ENCODE data around the gene IFT80.

Gene IFT80

DNA sequence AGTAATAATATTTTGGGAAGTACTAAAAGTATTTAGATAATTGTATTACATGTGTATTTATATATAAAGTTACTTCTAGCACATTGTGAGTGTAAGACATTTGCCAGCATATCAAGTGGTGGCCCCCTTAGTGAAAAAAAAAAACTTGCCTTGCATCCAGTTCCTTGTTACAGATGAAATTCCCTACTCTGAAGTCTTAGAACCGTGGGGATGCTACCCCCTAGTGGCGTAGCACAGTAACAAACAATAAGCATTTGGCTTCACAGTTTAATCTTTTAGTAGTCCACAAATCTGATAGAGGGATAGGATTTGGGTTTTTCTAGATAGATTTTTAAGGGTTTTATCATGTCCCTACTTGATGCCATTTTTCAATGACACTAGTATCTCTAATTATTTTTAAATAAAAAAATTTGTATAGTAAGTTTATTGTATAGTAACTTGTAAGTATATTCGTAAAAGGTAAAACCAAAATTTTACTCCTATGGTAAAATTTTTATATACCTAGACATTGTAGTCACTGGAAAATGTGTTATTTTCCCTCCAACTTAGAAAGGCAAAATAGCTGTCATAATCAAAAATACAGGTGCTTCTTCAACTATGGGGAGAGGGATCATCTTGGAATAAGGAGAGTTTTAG lies 14.7 kb upstream of the IFT80 start:
- Histone ChIP-seq H3K23ac (ENCODE audit: low read length in 2 of 2) (no peak overlapping the region), H3K36me3 (ENCODE audit: control insufficient read depth in 1 of 2, insufficient read depth in 2 of 2, low read depth in 1 of 2, low read length in 2 of 2) (peaks cover 6 to 66% of the 10 kb centered on the region in 2 experiments), H4K91ac (ENCODE audit: low read length) (no peak overlapping the region), H2AFZ (ENCODE audit: low read depth, low read length) (no peak overlapping the region), H3K27ac (ENCODE audit: low read length, poor library complexity, severe bottlenecking) (no peak overlapping the region), H2BK5ac (ENCODE audit: low read depth, low read length, poor library complexity, severe bottlenecking) (no peak overlapping the region), H3K18ac (ENCODE audit: low read depth in 1 of 2, low read length in 2 of 2) (no peak overlapping the region), H4K8ac (ENCODE audit: low read length) (no peak overlapping the region), H2BK120ac (ENCODE audit: low read depth, low read length) (no peak overlapping the region), H3K79me1 (replicated peaks; ENCODE audit: low read length, poor library complexity, severe bottlenecking) (peaks cover 5% of the 10 kb centered on the region), H3K14ac (ENCODE audit: low read length in 2 of 2) (no peak overlapping the region), H2BK12ac (ENCODE audit: low read length in 2 of 2) (no peak overlapping the region), H3K4me3 (ENCODE audit: insufficient read depth in 1 of 2, low read depth in 1 of 2, low read length in 2 of 2) (no peak overlapping the region), H3K4me2 (ENCODE audit: low read length, poor library complexity, severe bottlenecking) (no peak overlapping the region), H3K9me3 (ENCODE audit: control insufficient read depth, low read length) (no peaks in the 10 kb centered on the region), H2AK5ac (ENCODE audit: low read length, severe bottlenecking) (no peak overlapping the region), H3K9ac (ENCODE audit: low read length) (no peak overlapping the region), H3K4ac (ENCODE audit: low read depth in 1 of 2, low read length in 2 of 2) (no peak overlapping the region), H2BK15ac (ENCODE audit: low read depth, poor library complexity, severe bottlenecking) (no peak overlapping the region), H3K4me1 (ENCODE audit: control insufficient read depth, insufficient read depth, low read depth, low read length) (no peaks in the 10 kb centered on the region), H3K27me3 (ENCODE audit: control insufficient read depth in 1 of 2, insufficient read depth in 1 of 2, low read length in 2 of 2) (no peaks in the 10 kb centered on the region)
- peak; percentile 87 for DNase-seq
- 22% methylated on average over 2 of the region's 3 CpGs for WGBS

DNA sequence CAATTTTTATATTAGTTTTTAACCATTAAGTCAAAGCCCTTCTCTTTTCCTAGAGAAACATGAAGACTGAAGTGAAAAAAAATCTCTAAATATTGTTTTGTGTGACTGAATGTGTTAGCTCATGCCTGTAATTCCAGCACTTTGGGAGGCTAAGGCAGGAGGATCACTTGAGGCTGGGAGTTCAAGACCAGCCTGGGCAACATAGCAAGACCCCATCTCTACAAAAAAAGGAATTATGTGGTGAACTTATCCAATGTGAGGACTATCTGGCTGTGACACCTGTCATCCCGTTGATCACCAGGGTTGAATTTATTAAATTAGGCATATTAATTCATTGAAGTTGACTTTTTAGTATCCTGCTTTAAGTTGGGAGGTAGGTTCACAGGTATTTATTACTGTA lies 13.5 kb upstream of the IFT80 start:
- Histone ChIP-seq H3K36me3 (ENCODE audit: control insufficient read depth in 1 of 2, insufficient read depth in 2 of 2, low read depth in 1 of 2, low read length in 2 of 2) (peaks cover 6 to 60% of the 10 kb centered on the region in 2 experiments), H3K27me3 (ENCODE audit: control insufficient read depth in 1 of 2, insufficient read depth in 1 of 2, low read length in 2 of 2) (no peaks in the 10 kb centered on the region), H3K4ac (ENCODE audit: low read depth in 1 of 2, low read length in 2 of 2) (no peak overlapping the region), H3K4me2 (ENCODE audit: low read length, poor library complexity, severe bottlenecking) (no peak overlapping the region), H2AK5ac (ENCODE audit: low read length, severe bottlenecking) (no peak overlapping the region), H3K4me3 (ENCODE audit: insufficient read depth in 1 of 2, low read depth in 1 of 2, low read length in 2 of 2) (no peak overlapping the region), H2BK15ac (ENCODE audit: low read depth, poor library complexity, severe bottlenecking) (no peak overlapping the region), H2BK120ac (ENCODE audit: low read depth, low read length) (no peak overlapping the region), H4K91ac (ENCODE audit: low read length) (no peak overlapping the region), H2BK5ac (ENCODE audit: low read depth, low read length, poor library complexity, severe bottlenecking) (no peak overlapping the region), H3K23ac (ENCODE audit: low read length in 2 of 2) (no peak overlapping the region), H3K18ac (ENCODE audit: low read depth in 1 of 2, low read length in 2 of 2) (no peak overlapping the region), H3K9me3 (ENCODE audit: control insufficient read depth, low read length) (no peaks in the 10 kb centered on the region), H2BK12ac (ENCODE audit: low read length in 2 of 2) (no peak overlapping the region), H3K79me1 (replicated peaks; ENCODE audit: low read length, poor library complexity, severe bottlenecking) (peaks cover 4% of the 10 kb centered on the region), H3K4me1 (ENCODE audit: control insufficient read depth, insufficient read depth, low read depth, low read length) (no peaks in the 10 kb centered on the region), H3K9ac (ENCODE audit: low read length) (no peak overlapping the region), H4K8ac (ENCODE audit: low read length) (no peak overlapping the region), H3K14ac (ENCODE audit: low read length in 2 of 2) (no peak overlapping the region), H2AFZ (ENCODE audit: low read depth, low read length) (no peak overlapping the region), H3K27ac (ENCODE audit: low read length, poor library complexity, severe bottlenecking) (no peak overlapping the region)
- 92% methylated on average over 1 of the region's 1 CpG for WGBS
- no peak for DNase-seq

DNA sequence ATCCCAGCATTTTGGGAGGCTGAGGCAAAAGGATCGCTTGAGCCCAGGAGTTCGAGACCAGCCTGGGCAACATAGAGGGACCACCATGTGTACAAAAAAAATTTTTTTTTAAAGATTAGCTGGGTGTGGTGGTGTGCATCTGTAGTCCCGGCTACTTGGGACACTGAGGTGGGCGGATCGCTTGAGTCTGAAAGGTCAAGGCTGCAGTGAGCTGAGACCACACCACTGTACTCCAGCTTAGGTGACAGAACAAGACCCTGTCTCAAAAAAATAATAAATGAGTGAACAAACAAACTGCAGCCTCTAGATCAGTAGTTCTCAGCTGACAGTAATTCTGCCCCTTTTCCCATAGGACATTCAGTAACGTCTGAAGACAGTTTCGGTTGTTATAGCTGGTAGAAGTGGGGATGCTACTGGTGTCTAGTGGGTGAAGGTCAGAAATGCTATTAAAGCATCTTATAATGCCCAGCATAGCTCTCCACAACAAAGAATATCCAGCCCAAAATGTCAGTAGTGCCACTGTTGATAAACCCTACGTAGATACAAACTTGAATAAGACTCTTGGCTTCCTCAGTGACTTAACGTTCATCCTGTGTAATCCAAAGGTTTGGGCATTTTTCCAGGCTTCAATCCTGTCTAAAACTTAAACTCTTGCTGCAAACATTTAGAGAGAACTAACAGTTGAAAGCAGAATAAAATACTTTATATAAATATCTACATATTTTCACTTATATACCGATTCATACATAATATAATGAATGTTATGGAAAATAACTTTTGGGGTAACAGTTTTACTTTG lies 11.0 kb upstream of the IFT80 start:
- Histone ChIP-seq H2BK5ac (ENCODE audit: low read depth, low read length, poor library complexity, severe bottlenecking) (no peak overlapping the region), H3K4me2 (ENCODE audit: low read length, poor library complexity, severe bottlenecking) (no peak overlapping the region), H3K9me3 (ENCODE audit: control insufficient read depth, low read length) (no peaks in the 10 kb centered on the region), H3K79me1 (replicated peaks; ENCODE audit: low read length, poor library complexity, severe bottlenecking) (peaks cover 2% of the 10 kb centered on the region), H3K18ac (ENCODE audit: low read depth in 1 of 2, low read length in 2 of 2) (no peak overlapping the region), H2AK5ac (ENCODE audit: low read length, severe bottlenecking) (no peak overlapping the region), H3K4me1 (ENCODE audit: control insufficient read depth, insufficient read depth, low read depth, low read length) (no peaks in the 10 kb centered on the region), H2BK15ac (ENCODE audit: low read depth, poor library complexity, severe bottlenecking) (no peak overlapping the region), H3K27me3 (ENCODE audit: control insufficient read depth in 1 of 2, insufficient read depth in 1 of 2, low read length in 2 of 2) (no peaks in the 10 kb centered on the region), H3K4me3 (ENCODE audit: insufficient read depth in 1 of 2, low read depth in 1 of 2, low read length in 2 of 2) (peak overlapping the region in 1 of 2 experiments; percentile 23), H4K8ac (ENCODE audit: low read length) (no peak overlapping the region), H3K14ac (ENCODE audit: low read length in 2 of 2) (no peak overlapping the region), H2BK12ac (ENCODE audit: low read length in 2 of 2) (no peak overlapping the region), H2BK120ac (ENCODE audit: low read depth, low read length) (no peak overlapping the region), H4K91ac (ENCODE audit: low read length) (no peak overlapping the region), H3K23ac (ENCODE audit: low read length in 2 of 2) (no peak overlapping the region), H2AFZ (ENCODE audit: low read depth, low read length) (no peak overlapping the region), H3K9ac (ENCODE audit: low read length) (peak overlapping the region; percentile 38), H3K4ac (ENCODE audit: low read depth in 1 of 2, low read length in 2 of 2) (no peak overlapping the region), H3K36me3 (ENCODE audit: control insufficient read depth in 1 of 2, insufficient read depth in 2 of 2, low read depth in 1 of 2, low read length in 2 of 2) (peaks cover 5 to 40% of the 10 kb centered on the region in 2 experiments), H3K27ac (ENCODE audit: low read length, poor library complexity, severe bottlenecking) (no peak overlapping the region)
- WGBS, result 89% methylated on average over 7 of the region's 10 CpGs
- no peak for DNase-seq

DNA sequence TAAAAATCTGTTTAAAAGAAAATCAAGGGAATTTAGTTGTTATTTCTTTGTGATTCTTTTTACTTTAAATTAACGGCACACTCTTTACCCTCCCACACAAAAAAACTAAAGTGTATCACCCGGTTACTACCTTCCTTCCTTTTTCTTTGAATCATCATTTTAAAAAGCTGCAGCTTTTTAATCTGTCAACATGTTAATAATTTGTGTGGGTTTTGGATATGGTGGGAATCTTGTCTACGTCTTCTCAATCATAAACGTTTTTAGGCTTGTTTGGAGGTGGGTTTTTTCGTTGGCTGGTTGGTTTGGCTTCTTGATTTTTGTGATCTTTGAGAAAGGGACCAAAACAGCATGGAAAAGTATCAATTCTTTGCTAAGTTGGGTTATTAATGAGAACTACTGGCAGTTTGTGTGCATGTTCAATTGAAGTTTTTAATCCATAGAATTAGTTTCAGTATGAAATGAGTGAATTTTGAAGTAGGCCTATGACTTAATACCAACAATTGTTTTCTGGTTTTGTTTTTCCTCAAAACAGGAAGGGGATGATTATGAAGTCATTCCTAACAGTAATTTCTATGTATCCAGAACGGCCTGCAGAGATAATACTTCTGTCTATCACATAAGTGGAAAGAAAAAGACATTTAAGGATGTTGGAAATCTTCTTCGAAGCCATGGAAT lies 4.9 kb upstream of the IFT80 start:
- Histone ChIP-seq H3K36me3 (ENCODE audit: control insufficient read depth in 1 of 2, insufficient read depth in 2 of 2, low read depth in 1 of 2, low read length in 2 of 2) (peaks cover 3 to 7% of the 10 kb centered on the region in 2 experiments), H4K91ac (ENCODE audit: low read length) (no peak overlapping the region), H2AK5ac (ENCODE audit: low read length, severe bottlenecking) (no peak overlapping the region), H3K9me3 (ENCODE audit: control insufficient read depth, low read length) (no peaks in the 10 kb centered on the region), H3K27me3 (ENCODE audit: control insufficient read depth in 1 of 2, insufficient read depth in 1 of 2, low read length in 2 of 2) (no peaks in the 10 kb centered on the region), H4K8ac (ENCODE audit: low read length) (no peak overlapping the region), H2BK12ac (ENCODE audit: low read length in 2 of 2) (no peak overlapping the region), H2BK5ac (ENCODE audit: low read depth, low read length, poor library complexity, severe bottlenecking) (no peak overlapping the region), H3K4ac (ENCODE audit: low read depth in 1 of 2, low read length in 2 of 2) (no peak overlapping the region), H3K79me1 (replicated peaks; ENCODE audit: low read length, poor library complexity, severe bottlenecking) (peaks cover under 1% of the 10 kb centered on the region), H3K27ac (ENCODE audit: low read length, poor library complexity, severe bottlenecking) (no peak overlapping the region), H3K4me1 (ENCODE audit: control insufficient read depth, insufficient read depth, low read depth, low read length) (no peaks in the 10 kb centered on the region), H2BK120ac (ENCODE audit: low read depth, low read length) (no peak overlapping the region), H2BK15ac (ENCODE audit: low read depth, poor library complexity, severe bottlenecking) (no peak overlapping the region), H3K18ac (ENCODE audit: low read depth in 1 of 2, low read length in 2 of 2) (no peak overlapping the region), H3K4me2 (ENCODE audit: low read length, poor library complexity, severe bottlenecking) (peak overlapping the region; percentile 37), H3K14ac (ENCODE audit: low read length in 2 of 2) (no peak overlapping the region), H3K9ac (ENCODE audit: low read length) (peak overlapping the region; percentile 96), H3K4me3 (ENCODE audit: insufficient read depth in 1 of 2, low read depth in 1 of 2, low read length in 2 of 2) (peak overlapping the region in 1 of 2 experiments; percentile 91), H2AFZ (ENCODE audit: low read depth, low read length) (no peak overlapping the region), H3K23ac (ENCODE audit: low read length in 2 of 2) (no peak overlapping the region)
- DNase-seq, result peak; percentile 49
- WGBS, result 77% methylated on average over 3 of the region's 7 CpGs

Measured in mesenchymal stem cell (in vitro differentiated cells and primary cell).